GM19099 (cell line): ENCODE results near the gene GPBP1.

Source experiments
- POLR2A ChIP-seq: IDR thresholded peaks from 3 replicates; pipeline ENCODE4 v1.6.1; 2011; ENCODE audit warnings: low read depth; ENCODE audit not compliant: insufficient read length; ENCODE audit errors: extremely low read depth

GPBP1 gene

DNA sequence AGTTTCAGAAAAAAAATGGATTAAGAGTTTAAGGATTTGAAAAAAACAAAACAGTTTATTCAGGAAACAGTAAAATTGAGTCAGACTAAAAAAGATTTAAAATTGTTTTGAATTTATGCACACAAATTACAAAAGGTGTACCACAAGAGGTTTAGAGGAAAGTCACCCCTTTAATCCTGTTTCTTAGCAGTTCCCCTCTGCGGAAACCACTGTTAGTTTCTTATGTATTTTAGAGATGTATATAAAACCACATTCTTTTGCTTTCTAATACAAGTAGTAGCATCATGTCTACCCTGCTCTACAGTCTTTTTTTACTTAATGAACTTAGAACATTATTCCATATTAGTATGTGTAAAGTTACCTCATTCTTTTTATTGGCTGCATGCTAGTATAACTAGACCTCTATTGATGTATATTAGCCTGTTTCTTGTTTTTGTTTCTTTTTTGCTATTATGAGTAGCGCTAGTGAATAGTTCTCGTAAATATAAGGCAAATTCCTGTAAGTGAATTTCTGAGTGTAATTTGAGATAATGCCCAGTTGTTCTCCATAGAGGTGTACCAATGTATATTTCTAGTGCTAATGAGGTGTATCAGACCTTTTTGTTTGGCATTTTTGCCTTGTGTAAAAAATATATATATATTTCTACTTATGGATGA lies 20.0 kb downstream of the GPBP1 start:
- TF ChIP-seq POLR2A, result no peak

DNA sequence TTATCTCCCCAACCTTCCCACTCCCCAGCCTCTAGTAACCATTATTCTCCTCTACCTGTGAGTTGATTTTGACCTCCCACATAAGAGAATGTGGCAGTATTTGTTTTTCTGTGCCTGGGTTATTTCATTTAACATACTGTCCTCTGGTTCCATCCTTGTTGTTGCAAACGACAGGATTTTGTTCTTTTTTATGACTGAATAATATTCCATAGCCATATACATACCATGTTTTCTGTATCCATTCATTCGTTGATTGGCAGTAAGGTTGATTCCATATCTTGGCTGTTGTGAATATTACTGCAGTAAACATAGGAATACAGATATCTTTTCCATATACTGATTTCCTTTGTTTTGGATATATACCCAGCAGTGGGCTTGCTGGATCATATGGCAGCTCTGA lies 20.8 kb downstream of the GPBP1 start:
- TF ChIP-seq POLR2A, result no peak

GRCh38 chr5:57195060-57195459 lies 21.2 kb downstream of the GPBP1 start:
- TF ChIP-seq POLR2A, result no peak

DNA sequence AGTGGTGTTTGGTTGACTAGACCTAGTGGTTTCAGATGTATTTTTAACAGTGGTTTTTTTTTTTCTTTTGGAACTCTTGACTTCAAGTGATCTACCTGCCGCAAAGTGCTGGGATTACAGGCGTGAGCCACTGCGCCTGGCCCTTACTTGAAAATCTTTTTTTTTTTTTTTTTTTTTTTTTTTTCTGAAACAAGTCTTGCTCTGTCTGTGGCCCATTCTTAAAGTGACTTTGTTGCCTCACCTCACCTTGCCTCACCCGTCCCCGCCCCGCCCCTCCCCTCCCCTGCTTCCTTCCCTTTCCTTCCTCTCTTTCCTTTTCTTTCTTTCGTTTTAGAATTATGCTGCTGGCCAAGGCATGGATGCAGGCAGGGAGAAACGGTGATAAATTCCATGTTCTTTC lies 26.0 kb downstream of the GPBP1 start:
- no peak for TF ChIP-seq POLR2A

DNA sequence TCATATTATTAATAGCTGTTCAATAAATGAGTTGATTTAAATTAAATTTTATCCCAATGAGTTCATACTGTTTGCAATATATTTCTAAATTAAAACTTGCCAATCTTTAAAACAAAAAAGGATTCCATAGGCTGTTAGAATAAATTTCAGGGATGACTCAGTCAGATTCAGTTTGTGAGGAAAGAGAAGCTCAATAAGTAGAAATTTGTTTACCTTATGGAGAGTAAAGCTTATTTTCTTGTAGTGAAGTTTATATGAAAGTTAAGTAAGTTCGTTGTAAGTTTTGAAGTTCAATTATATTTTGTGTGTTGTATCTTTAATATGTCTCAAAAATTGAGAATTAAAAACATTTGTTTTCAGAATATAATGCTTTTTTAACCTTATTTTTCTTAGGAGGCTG lies 29.0 kb downstream of the GPBP1 start:
- no peak for TF ChIP-seq POLR2A

GRCh38 chr5:57207007-57207653 lies 33.3 kb downstream of the GPBP1 start:
- no peak for TF ChIP-seq POLR2A

DNA sequence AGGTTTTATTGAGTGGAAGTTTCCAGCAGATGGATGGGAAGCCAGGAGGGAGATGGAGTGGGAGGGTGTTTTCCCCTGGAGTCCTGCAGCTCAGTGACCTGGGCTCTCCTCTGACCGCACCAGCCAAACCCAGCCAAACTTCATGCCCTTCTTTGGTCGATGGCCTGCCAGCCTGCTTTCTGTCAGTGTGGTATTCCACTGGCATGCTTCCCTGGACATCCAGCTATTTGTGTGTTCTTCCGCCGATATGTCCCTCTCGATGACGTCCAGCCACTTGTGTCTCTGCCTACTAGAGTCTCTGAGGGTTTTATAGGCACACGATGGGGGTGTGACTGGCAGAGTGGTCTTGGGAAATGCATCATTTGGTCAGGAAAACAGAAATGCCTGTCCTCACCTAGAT lies 33.8 kb downstream of the GPBP1 start:
- no peak for TF ChIP-seq POLR2A

DNA sequence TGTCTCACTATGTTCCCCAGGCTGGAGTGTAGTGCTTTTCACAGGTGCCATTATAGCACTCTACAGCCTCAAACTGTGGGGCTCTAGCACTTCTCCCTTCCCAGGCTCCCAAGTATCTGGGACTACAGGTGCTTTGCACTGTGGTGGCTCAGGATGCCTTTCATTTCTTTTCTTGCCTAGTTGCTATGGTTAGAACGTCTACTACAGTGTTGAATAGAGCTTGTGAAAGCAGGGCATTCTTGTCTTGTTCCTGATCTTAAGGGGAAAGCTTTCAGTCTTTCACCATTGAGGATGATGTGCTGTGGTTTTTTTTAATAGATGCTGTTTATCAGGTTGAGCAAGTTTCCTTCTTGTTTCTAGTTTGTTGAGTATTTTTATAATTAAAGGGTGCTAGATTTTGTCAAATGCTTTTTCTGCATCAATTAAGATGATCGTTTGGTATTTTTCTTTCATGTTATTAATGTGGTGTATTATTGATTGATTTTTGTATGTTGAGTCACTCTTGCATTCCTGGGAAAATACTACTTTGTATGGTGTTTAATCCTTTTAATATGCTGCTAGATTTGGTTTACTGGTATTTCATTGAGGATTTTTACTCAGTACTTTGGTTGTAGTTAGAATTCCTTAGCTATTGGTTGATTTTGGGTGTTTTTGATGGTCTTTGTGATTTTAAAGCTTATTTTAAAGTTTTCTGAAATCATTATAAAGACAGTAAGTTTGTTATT lies 35.6 kb downstream of the GPBP1 start:
- no peak for TF ChIP-seq POLR2A

DNA sequence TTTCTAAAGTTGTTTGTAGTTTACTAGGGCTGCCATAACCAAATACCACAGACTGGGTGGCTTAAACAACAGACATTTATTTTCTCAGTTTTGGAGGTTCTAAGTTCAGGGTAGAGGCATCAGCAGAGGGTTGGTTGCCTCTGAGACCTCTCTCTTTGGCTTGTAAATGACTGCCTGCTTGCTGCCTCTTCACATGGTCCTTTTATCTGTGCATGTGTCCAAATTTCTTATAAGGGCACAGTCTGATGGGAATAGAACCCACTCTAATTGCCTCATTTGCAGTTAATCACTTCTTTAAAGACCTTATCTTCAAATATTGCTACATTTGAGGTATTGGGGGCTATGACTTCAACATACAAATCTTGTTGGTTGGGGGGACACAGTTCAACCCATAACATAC lies 36.8 kb downstream of the GPBP1 start:
- no peak for TF ChIP-seq POLR2A

DNA sequence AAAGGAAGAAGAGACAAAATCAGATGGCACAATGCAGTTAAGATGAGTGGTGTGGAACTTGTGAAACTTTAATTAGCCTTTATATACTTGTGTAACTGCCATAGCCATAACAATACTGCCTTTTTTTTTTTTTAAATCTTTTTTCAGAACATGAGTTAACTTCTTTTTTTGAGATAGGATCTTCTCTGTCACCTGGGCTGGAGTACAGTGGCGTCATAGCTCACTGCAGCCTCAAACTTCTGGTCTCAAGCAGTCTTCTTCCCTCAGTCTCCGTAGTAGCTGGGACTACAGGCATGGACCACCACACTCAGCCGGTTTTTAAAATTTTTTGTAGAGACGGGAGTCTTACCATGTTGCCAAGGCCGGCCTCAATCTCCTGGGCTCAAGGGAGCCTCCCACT lies 37.2 kb downstream of the GPBP1 start:
- no peak for TF ChIP-seq POLR2A

- no peak for TF ChIP-seq POLR2A
Observed at GRCh38 chr5:57215629-57216195, 41.9 kb downstream of the GPBP1 start.

GRCh38 chr5:57216714-57217113 lies 42.9 kb downstream of the GPBP1 start:
- TF ChIP-seq POLR2A, result no peak

DNA sequence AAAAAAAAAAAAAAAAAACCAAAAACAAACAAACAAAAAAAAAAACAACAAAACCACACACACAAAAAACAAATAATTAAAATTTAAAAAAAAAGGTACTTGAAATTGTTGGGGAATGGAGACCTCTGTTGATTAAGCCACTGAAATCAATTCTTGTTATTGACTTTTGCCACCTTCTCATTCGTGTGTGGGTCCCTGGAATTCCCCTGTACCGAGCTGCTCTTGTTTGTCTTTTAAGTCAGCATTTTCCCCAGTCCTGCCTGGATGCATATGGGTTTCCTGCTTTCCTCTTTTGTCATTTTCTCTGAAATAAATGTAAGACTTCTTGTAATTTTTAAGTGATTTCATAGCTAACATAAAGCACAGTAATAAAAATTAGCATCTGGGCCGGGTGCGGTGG lies 45.5 kb downstream of the GPBP1 start:
- TF ChIP-seq POLR2A, result no peak

DNA sequence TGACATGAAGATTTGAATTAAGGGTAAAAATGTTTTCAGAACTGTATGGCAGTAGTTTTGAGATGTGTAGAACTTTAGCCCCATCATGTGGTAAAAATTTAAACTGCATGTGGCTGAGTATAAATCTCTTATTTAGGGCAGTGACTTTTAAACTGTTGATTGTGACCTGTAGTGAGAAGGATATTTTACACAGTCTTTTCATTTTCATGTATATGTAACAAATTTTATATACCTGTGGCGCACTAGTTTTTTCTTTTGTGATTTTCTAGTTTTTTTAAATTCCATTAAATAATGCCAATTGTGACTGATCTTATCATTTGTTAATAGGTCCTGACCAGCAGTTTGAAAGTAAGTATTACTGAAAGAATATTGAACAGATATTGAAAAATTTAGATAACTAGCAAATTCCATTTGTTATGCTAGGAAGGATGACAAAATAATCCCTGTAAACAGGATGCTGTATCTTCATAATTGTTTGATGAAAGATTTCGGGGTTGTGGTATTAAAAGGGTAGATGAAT lies 47.2 kb downstream of the GPBP1 start:
- no peak for TF ChIP-seq POLR2A

DNA sequence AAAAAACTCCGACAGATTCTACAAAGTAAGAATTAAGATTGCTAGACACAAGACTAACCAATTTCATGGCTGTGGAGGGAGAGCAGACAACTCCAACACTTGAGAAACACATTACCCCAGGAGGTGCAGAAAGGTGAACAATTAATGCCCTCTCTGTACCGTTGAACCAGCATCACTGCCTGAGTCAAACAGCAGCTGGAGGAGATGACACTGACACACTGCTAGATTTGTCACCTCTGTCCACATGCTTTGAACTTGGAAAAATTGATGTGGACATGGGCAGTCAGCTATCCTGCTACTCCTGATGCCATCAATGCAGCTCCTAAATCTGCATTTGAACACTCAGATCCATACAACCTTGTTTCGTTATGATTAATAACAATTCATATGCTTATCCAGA lies 51.7 kb downstream of the GPBP1 start:
- no peak for TF ChIP-seq POLR2A

GRCh38 chr5:57229313-57229712 lies 55.5 kb downstream of the GPBP1 start:
- no peak for TF ChIP-seq POLR2A
